ENCODE measurements around the gene PLPP2.

Gene PLPP2

GRCh38 chr19:305240-306150 lies 14.3 kb upstream of the PLPP2 start:
- Histone ChIP-seq H3K9me3 (ENCODE audit: control insufficient read depth in 1 of 2, low read length in 2 of 2) (no peaks in the 10 kb centered on the region), H3K27me3 (ENCODE audit: low read depth, low read length) (no peaks in the 10 kb centered on the region), H3K4me1 (ENCODE audit: control insufficient read depth in 1 of 2, insufficient read depth in 2 of 2, low read length in 2 of 2) (no peaks in the 10 kb centered on the region), H3K4me3 (ENCODE audit: low read depth in 1 of 2, low read length in 2 of 2) (no peak overlapping the region), H3K36me3 (ENCODE audit: control insufficient read depth in 1 of 2, insufficient read depth in 2 of 2, low read length in 2 of 2) (peaks cover 6 to 37% of the 10 kb centered on the region in 2 donors), H3K27ac (ENCODE audit: low read length) (no peak overlapping the region)

- Histone ChIP-seq H3K27me3 (ENCODE audit: low read depth, low read length) (peaks cover 25% of the 10 kb centered on the region), H3K4me3 (ENCODE audit: low read depth in 1 of 2, low read length in 2 of 2) (no peak overlapping the region), H3K27ac (ENCODE audit: low read length) (no peak overlapping the region), H3K9me3 (ENCODE audit: control insufficient read depth in 1 of 2, low read length in 2 of 2) (no peaks in the 10 kb centered on the region), H3K36me3 (ENCODE audit: control insufficient read depth in 1 of 2, insufficient read depth in 2 of 2, low read length in 2 of 2) (no peaks in the 10 kb centered on the region), H3K4me1 (ENCODE audit: control insufficient read depth in 1 of 2, insufficient read depth in 2 of 2, low read length in 2 of 2) (peaks cover 19 to 26% of the 10 kb centered on the region in 2 donors)
These were observed 5.4 kb upstream of the PLPP2 start for GRCh38 chr19:296476-297225.

GRCh38 chr19:295687-296370 lies 4.6 kb upstream of the PLPP2 start:
- Histone ChIP-seq H3K36me3 (ENCODE audit: control insufficient read depth in 1 of 2, insufficient read depth in 2 of 2, low read length in 2 of 2) (no peaks in the 10 kb centered on the region), H3K9me3 (ENCODE audit: control insufficient read depth in 1 of 2, low read length in 2 of 2) (no peaks in the 10 kb centered on the region), H3K27me3 (ENCODE audit: low read depth, low read length) (peaks cover 25% of the 10 kb centered on the region), H3K27ac (ENCODE audit: low read length) (no peak overlapping the region), H3K4me3 (ENCODE audit: low read depth in 1 of 2, low read length in 2 of 2) (no peak overlapping the region), H3K4me1 (ENCODE audit: control insufficient read depth in 1 of 2, insufficient read depth in 2 of 2, low read length in 2 of 2) (peaks cover 19 to 29% of the 10 kb centered on the region in 2 donors)

- Histone ChIP-seq H3K36me3 (ENCODE audit: control insufficient read depth in 1 of 2, insufficient read depth in 2 of 2, low read length in 2 of 2) (no peaks in the 10 kb centered on the region), H3K4me1 (ENCODE audit: control insufficient read depth in 1 of 2, insufficient read depth in 2 of 2, low read length in 2 of 2) (peaks cover 19 to 36% of the 10 kb centered on the region in 2 donors), H3K9me3 (ENCODE audit: control insufficient read depth in 1 of 2, low read length in 2 of 2) (no peaks in the 10 kb centered on the region), H3K4me3 (ENCODE audit: low read depth in 1 of 2, low read length in 2 of 2) (peak overlapping the region; percentile 21 to 46), H3K27ac (ENCODE audit: low read length) (no peak overlapping the region), H3K27me3 (ENCODE audit: low read depth, low read length) (peaks cover 25% of the 10 kb centered on the region)
These were observed 3.9 kb upstream of the PLPP2 start for GRCh38 chr19:294946-295686.

GRCh38 chr19:294341-294945 lies 3.2 kb upstream of the PLPP2 start:
- H3K36me3 ChIP-seq (ENCODE audit: control insufficient read depth in 1 of 2, insufficient read depth in 2 of 2, low read length in 2 of 2) = no peaks in the 10 kb centered on the region
- H3K27ac ChIP-seq (ENCODE audit: low read length) = no peak overlapping the region
- peak overlapping the region; percentile 21 to 46 for H3K4me3 ChIP-seq (ENCODE audit: low read depth in 1 of 2, low read length in 2 of 2)
- H3K27me3 ChIP-seq (ENCODE audit: low read depth, low read length) = peaks cover 25% of the 10 kb centered on the region
- H3K9me3 ChIP-seq (ENCODE audit: control insufficient read depth in 1 of 2, low read length in 2 of 2) = no peaks in the 10 kb centered on the region
- H3K4me1 ChIP-seq (ENCODE audit: control insufficient read depth in 1 of 2, insufficient read depth in 2 of 2, low read length in 2 of 2) = peaks cover 19 to 39% of the 10 kb centered on the region in 2 donors

- no peaks in the 10 kb centered on the region for H3K36me3 ChIP-seq (ENCODE audit: control insufficient read depth in 1 of 2, insufficient read depth in 2 of 2, low read length in 2 of 2)
- peaks cover 19 to 39% of the 10 kb centered on the region in 2 donors for H3K4me1 ChIP-seq (ENCODE audit: control insufficient read depth in 1 of 2, insufficient read depth in 2 of 2, low read length in 2 of 2)
- no peak overlapping the region for H3K27ac ChIP-seq (ENCODE audit: low read length)
- H3K9me3 ChIP-seq (ENCODE audit: control insufficient read depth in 1 of 2, low read length in 2 of 2) = no peaks in the 10 kb centered on the region
- H3K27me3 ChIP-seq (ENCODE audit: low read depth, low read length) = peaks cover 25% of the 10 kb centered on the region
- H3K4me3 ChIP-seq (ENCODE audit: low read depth in 1 of 2, low read length in 2 of 2) = no peak overlapping the region
These were observed 2.4 kb upstream of the PLPP2 start for GRCh38 chr19:293436-294110.

GRCh38 chr19:292951-293350 lies 1.7 kb upstream of the PLPP2 start:
- Histone ChIP-seq H3K27me3 (ENCODE audit: low read depth, low read length) (peaks cover 25% of the 10 kb centered on the region), H3K27ac (ENCODE audit: low read length) (no peak overlapping the region), H3K9me3 (ENCODE audit: control insufficient read depth in 1 of 2, low read length in 2 of 2) (no peaks in the 10 kb centered on the region), H3K4me3 (ENCODE audit: low read depth in 1 of 2, low read length in 2 of 2) (no peak overlapping the region), H3K36me3 (ENCODE audit: control insufficient read depth in 1 of 2, insufficient read depth in 2 of 2, low read length in 2 of 2) (no peaks in the 10 kb centered on the region), H3K4me1 (ENCODE audit: control insufficient read depth in 1 of 2, insufficient read depth in 2 of 2, low read length in 2 of 2) (peaks cover 19 to 39% of the 10 kb centered on the region in 2 donors)

- Histone ChIP-seq H3K4me1 (ENCODE audit: control insufficient read depth in 1 of 2, insufficient read depth in 2 of 2, low read length in 2 of 2) (peaks cover 19 to 39% of the 10 kb centered on the region in 2 donors), H3K9me3 (ENCODE audit: control insufficient read depth in 1 of 2, low read length in 2 of 2) (no peaks in the 10 kb centered on the region), H3K36me3 (ENCODE audit: control insufficient read depth in 1 of 2, insufficient read depth in 2 of 2, low read length in 2 of 2) (no peaks in the 10 kb centered on the region), H3K27ac (ENCODE audit: low read length) (no peak overlapping the region), H3K4me3 (ENCODE audit: low read depth in 1 of 2, low read length in 2 of 2) (no peak overlapping the region), H3K27me3 (ENCODE audit: low read depth, low read length) (peaks cover 25% of the 10 kb centered on the region)
These were observed 1.2 kb upstream of the PLPP2 start for GRCh38 chr19:292281-292884.

- Histone ChIP-seq H3K4me3 (ENCODE audit: low read depth in 1 of 2, low read length in 2 of 2) (no peak overlapping the region), H3K4me1 (ENCODE audit: control insufficient read depth in 1 of 2, insufficient read depth in 2 of 2, low read length in 2 of 2) (peaks cover 19 to 39% of the 10 kb centered on the region in 2 donors), H3K27me3 (ENCODE audit: low read depth, low read length) (peaks cover 25% of the 10 kb centered on the region), H3K9me3 (ENCODE audit: control insufficient read depth in 1 of 2, low read length in 2 of 2) (no peaks in the 10 kb centered on the region), H3K27ac (ENCODE audit: low read length) (no peak overlapping the region), H3K36me3 (ENCODE audit: control insufficient read depth in 1 of 2, insufficient read depth in 2 of 2, low read length in 2 of 2) (no peaks in the 10 kb centered on the region)
These were observed 518 bp upstream of the PLPP2 start for GRCh38 chr19:291561-292280.

Measured in muscle layer of duodenum (tissue), 2 donors.